ENCODE data around the gene NABP2.

The NABP2 gene

GRCh38 chr12:56222531-56222895, 1.6 kb upstream of the NABP2 start:
- Mint-ChIP-seq H3K27me3 (no peaks in the 10 kb centered on the region), H3K4me1 (peaks cover 29 to 42% of the 10 kb centered on the region in 2 donors), H3K4me3 (peak overlapping the region; percentile 92 to 96)

GRCh38 chr12:56223571-56224101, 506 bp upstream of the NABP2 start:
- ATAC-seq (replicated peaks): no peak
- Mint-ChIP-seq H3K27ac (peak overlapping the region; percentile 76), H3K4me3 (peak overlapping the region; percentile 86 to 92), H3K9me3 (no peaks in the 10 kb centered on the region), H3K4me1 (peaks cover 29 to 42% of the 10 kb centered on the region in 2 donors), H3K27me3 (no peaks in the 10 kb centered on the region), H3K36me3 (peaks cover 9 to 27% of the 10 kb centered on the region in 2 donors)
- DNase-seq: no peak

More at GRCh38 chr12:56222531-56222895, 1.6 kb upstream of the NABP2 start:
- Mint-ChIP-seq H3K9me3 (no peaks in the 10 kb centered on the region), H3K36me3 (peaks cover 9 to 24% of the 10 kb centered on the region in 2 donors), H3K27ac (peak overlapping the region; percentile 99)
- ATAC-seq (replicated peaks): no peak
- no peak for DNase-seq

- no peaks in the 10 kb centered on the region for H3K27me3 Mint-ChIP-seq
- ATAC-seq (replicated peaks) (no peak), DNase-seq (no peak)
- H3K9me3 Mint-ChIP-seq: no peaks in the 10 kb centered on the region
- H3K27ac Mint-ChIP-seq: peak overlapping the region; percentile 91
- peak overlapping the region; percentile 86 to 92 for H3K4me3 Mint-ChIP-seq
- H3K4me1 Mint-ChIP-seq: peaks cover 28 to 43% of the 10 kb centered on the region in 2 donors
- H3K36me3 Mint-ChIP-seq: peaks cover 16 to 35% of the 10 kb centered on the region in 2 donors
Observed at GRCh38 chr12:56224954-56225353, 812 bp downstream of the NABP2 start.

GRCh38 chr12:56229082-56229481, 4.9 kb downstream of the NABP2 start:
- Mint-ChIP-seq H3K4me1 (peaks cover 16 to 20% of the 10 kb centered on the region in 2 donors), H3K27me3 (no peaks in the 10 kb centered on the region), H3K36me3 (peaks cover 16 to 28% of the 10 kb centered on the region in 2 donors), H3K4me3 (no peak overlapping the region), H3K27ac (no peak overlapping the region), H3K9me3 (no peaks in the 10 kb centered on the region)
- DNase-seq (no peak), ATAC-seq (replicated peaks) (no peak)

GRCh38 chr12:56229916-56230431, 5.8 kb downstream of the NABP2 start, which contains the start of gene SLC39A5:
Gene SLC39A5, plus strand, starts transcription at chr12:56230051. Its CDS starts 1,224 bp downstream, at chr12:56231275.
- H3K27ac Mint-ChIP-seq: peak within 1 kb of the TSS; percentile 47
- no peaks in the 10 kb centered on the region for H3K9me3 Mint-ChIP-seq

GRCh38 chr12:56230432-56231183, 6.5 kb downstream of the NABP2 start:
- no peak for ATAC-seq (replicated peaks)

More at GRCh38 chr12:56229916-56230431, 5.8 kb downstream of the NABP2 start, which contains the start of gene SLC39A5:
- Mint-ChIP-seq H3K4me3 (no peak within 1 kb of the TSS), H3K36me3 (peaks cover 15 to 28% of the 10 kb centered on the region in 2 donors), H3K4me1 (peaks cover 11 to 13% of the 10 kb centered on the region in 2 donors), H3K27me3 (no peaks in the 10 kb centered on the region)
- DNase-seq (no peak), ATAC-seq (replicated peaks) (no peak)

GRCh38 chr12:56231184-56231582, 7.0 kb downstream of the NABP2 start:
- no peak for ATAC-seq (replicated peaks)
- Mint-ChIP-seq H3K9me3 (no peaks in the 10 kb centered on the region), H3K4me1 (peaks cover 4 to 5% of the 10 kb centered on the region in 2 donors), H3K27me3 (no peaks in the 10 kb centered on the region), H3K36me3 (peaks cover 11 to 24% of the 10 kb centered on the region in 2 donors), H3K4me3 (no peak overlapping the region), H3K27ac (no peak overlapping the region)
- no peak for DNase-seq

More at GRCh38 chr12:56230432-56231183, 6.5 kb downstream of the NABP2 start:
- H3K9me3 Mint-ChIP-seq: no peaks in the 10 kb centered on the region
- DNase-seq: no peak
- H3K4me1 Mint-ChIP-seq: peaks cover 4 to 7% of the 10 kb centered on the region in 2 donors
- no peaks in the 10 kb centered on the region for H3K27me3 Mint-ChIP-seq
- H3K4me3 Mint-ChIP-seq: no peak overlapping the region
- H3K27ac Mint-ChIP-seq: peak overlapping the region; percentile 42
- peaks cover 13 to 24% of the 10 kb centered on the region in 2 donors for H3K36me3 Mint-ChIP-seq

- H3K4me3 Mint-ChIP-seq: no peak overlapping the region
- no peaks in the 10 kb centered on the region for H3K27me3 Mint-ChIP-seq
- no peak for ATAC-seq (replicated peaks)
- H3K36me3 Mint-ChIP-seq: peaks cover 2 to 26% of the 10 kb centered on the region in 2 donors
- H3K27ac Mint-ChIP-seq: peak overlapping the region; percentile 83
- H3K9me3 Mint-ChIP-seq: no peaks in the 10 kb centered on the region
- DNase-seq: no peak
- H3K4me1 Mint-ChIP-seq: peaks cover 4 to 5% of the 10 kb centered on the region in 2 donors
Observed at GRCh38 chr12:56234746-56235436, 10.7 kb downstream of the NABP2 start.

GRCh38 chr12:56236091-56236490, 11.9 kb downstream of the NABP2 start:
- ATAC-seq (replicated peaks) (no peak), DNase-seq (no peak)
- Mint-ChIP-seq H3K9me3 (no peaks in the 10 kb centered on the region), H3K4me1 (no peaks in the 10 kb centered on the region), H3K27me3 (no peaks in the 10 kb centered on the region), H3K36me3 (peaks cover 7 to 29% of the 10 kb centered on the region in 2 donors), H3K27ac (no peak overlapping the region), H3K4me3 (no peak overlapping the region)

- DNase-seq: no peak
- H3K4me1 Mint-ChIP-seq: peaks cover 2% of the 10 kb centered on the region in 2 donors
- H3K27ac Mint-ChIP-seq: no peak overlapping the region
- peaks cover 12 to 36% of the 10 kb centered on the region in 2 donors for H3K36me3 Mint-ChIP-seq
- no peaks in the 10 kb centered on the region for H3K27me3 Mint-ChIP-seq
- H3K9me3 Mint-ChIP-seq: no peaks in the 10 kb centered on the region
- ATAC-seq (replicated peaks): no peak
- H3K4me3 Mint-ChIP-seq: no peak overlapping the region
Observed at GRCh38 chr12:56236985-56237384, 12.8 kb downstream of the NABP2 start.

- no peak for ATAC-seq (replicated peaks)
Observed at GRCh38 chr12:56237552-56237951, 13.4 kb downstream of the NABP2 start.

GRCh38 chr12:56241424-56242303, 17.5 kb downstream of the NABP2 start:
- no peak for ATAC-seq (replicated peaks)
- Mint-ChIP-seq H3K9me3 (no peaks in the 10 kb centered on the region), H3K4me3 (no peak overlapping the region), H3K27ac (peak overlapping the region; percentile 72), H3K36me3 (peaks cover 21 to 56% of the 10 kb centered on the region in 2 donors), H3K4me1 (peaks cover 10 to 11% of the 10 kb centered on the region in 2 donors), H3K27me3 (no peaks in the 10 kb centered on the region)
- DNase-seq: no peak

More at GRCh38 chr12:56237552-56237951, 13.4 kb downstream of the NABP2 start:
- no peak overlapping the region for H3K4me3 Mint-ChIP-seq
- no peak for DNase-seq
- no peaks in the 10 kb centered on the region for H3K9me3 Mint-ChIP-seq
- peaks cover 7 to 8% of the 10 kb centered on the region in 2 donors for H3K4me1 Mint-ChIP-seq
- peaks cover 17 to 42% of the 10 kb centered on the region in 2 donors for H3K36me3 Mint-ChIP-seq
- no peak overlapping the region for H3K27ac Mint-ChIP-seq
- no peaks in the 10 kb centered on the region for H3K27me3 Mint-ChIP-seq

GRCh38 chr12:56242986-56243385, 18.8 kb downstream of the NABP2 start:
- ATAC-seq (replicated peaks): no peak
- H3K9me3 Mint-ChIP-seq: no peaks in the 10 kb centered on the region
- no peaks in the 10 kb centered on the region for H3K27me3 Mint-ChIP-seq
- H3K4me1 Mint-ChIP-seq: peaks cover 10 to 11% of the 10 kb centered on the region in 2 donors
- peaks cover 28 to 56% of the 10 kb centered on the region in 2 donors for H3K36me3 Mint-ChIP-seq
- H3K27ac Mint-ChIP-seq: no peak overlapping the region
- DNase-seq: no peak
- no peak overlapping the region for H3K4me3 Mint-ChIP-seq
